Left ventricle myocardium inferior (tissue), 1 donor: ENCODE data around the gene ATP6V1G2. TPM values are rescaled to one million over a fixed set of nuclear protein-coding genes. Genes with fewer than 3 reads are reported as not detected.

ENCODE experiments used
- DNase-seq: peaks from one replicate; pipeline ENCODE4 v3.0.0-alpha.2; 2020
- H3K27ac ChIP-seq: fragments of 200-600 bp; replicated peaks from 2 replicates; pipeline ENCODE4 v1.8.0; 2021
- H3K27me3 ChIP-seq: fragments of 200-600 bp; 2 replicates; pipeline ENCODE4 v1.8.0; 2021; ENCODE audit warnings: low read depth
- H3K36me3 ChIP-seq: fragments of 200-600 bp; 2 replicates; pipeline ENCODE4 v1.8.0; 2021
- H3K4me1 ChIP-seq: fragments of 200-600 bp; 2 replicates; pipeline ENCODE4 v1.8.0; 2021
- H3K4me3 ChIP-seq: fragments of 200-600 bp; 2 replicates; pipeline ENCODE4 v1.8.0; 2021; ENCODE audit warnings: mild to moderate bottlenecking, moderate library complexity
- H3K9me3 ChIP-seq: fragments of 200-600 bp; replicated peaks from 2 replicates; pipeline ENCODE4 v1.8.0; 2021
- CTCF ChIP-seq: fragments of 200-600 bp; IDR thresholded peaks from 2 replicates; pipeline ENCODE4 v1.8.0; 2021; ENCODE audit warnings: antibody characterized with exemption, mild to moderate bottlenecking, borderline replicate concordance
- intact Hi-C: fragments of 100-400 bp; cut with micrococcal nuclease; formaldehyde crosslinking; loops from one replicate; pipeline ENCODE4 v1.11.0; 2022
- total RNA-seq: library from RNA; stranded (reverse); fragmentation: NEBNext Ultra II Directional; extraction: Animal tissue kit (Norgen Biotek cat#: 25700); gene quantifications from one replicate; pipeline ENCODE4 v1.2.1, GENCODE V29; 2021
- donor health status: DM: no; HTN: yes; CAD: no; lungs with severe emphysema.

ATP6V1G2 gene
- total RNA-seq, 1 donor from 2014 or later: 1.6 TPM

- TF ChIP-seq CTCF: no peak
- H3K36me3 ChIP-seq: no peaks in the 10 kb centered on the region
- peak overlapping the region; percentile 29 for H3K4me3 ChIP-seq
- no peaks in the 10 kb centered on the region for H3K27me3 ChIP-seq
- H3K9me3 ChIP-seq: no peaks in the 10 kb centered on the region
- DNase-seq: no peak
- peak overlapping the region; percentile 49 for H3K27ac ChIP-seq
- intact Hi-C loops: no loop called here
- peaks cover 16% of the 10 kb centered on the region for H3K4me1 ChIP-seq
These were observed 40.3 kb upstream of the ATP6V1G2 start for GRCh38 chr6:31586599-31587281.

GRCh38 chr6:31586008-31586407, 39.6 kb upstream of the ATP6V1G2 start, which contains the start of gene LST1:
Gene LST1, plus strand, starts transcription at chr6:31586277. Its CDS starts 1,023 bp downstream, at chr6:31587300.
- H3K9me3 ChIP-seq: no peaks in the 10 kb centered on the region
- no peak for DNase-seq
- peaks cover 23% of the 10 kb centered on the region for H3K4me1 ChIP-seq
- TF ChIP-seq CTCF: no peak
- peak within 1 kb of the TSS; percentile 53 for H3K27ac ChIP-seq
- H3K27me3 ChIP-seq: no peaks in the 10 kb centered on the region
- peak within 1 kb of the TSS; percentile 29 for H3K4me3 ChIP-seq
- H3K36me3 ChIP-seq: no peaks in the 10 kb centered on the region
- intact Hi-C loops: no loop called here

GRCh38 chr6:31585491-31585890, 39.1 kb upstream of the ATP6V1G2 start:
- no peak for TF ChIP-seq CTCF
- Histone ChIP-seq H3K27ac (peak overlapping the region; percentile 53), H3K36me3 (no peaks in the 10 kb centered on the region), H3K4me1 (peaks cover 27% of the 10 kb centered on the region), H3K4me3 (no peak overlapping the region), H3K27me3 (no peaks in the 10 kb centered on the region), H3K9me3 (no peaks in the 10 kb centered on the region)
- no peak for DNase-seq
- intact Hi-C loops: no loop called here

GRCh38 chr6:31582230-31582643, 35.8 kb upstream of the ATP6V1G2 start, which contains the start of gene LTB:
Gene LTB, minus strand, starts transcription at chr6:31582424. Its CDS starts 7 bp downstream, at chr6:31582417.
- H3K27me3 ChIP-seq: no peaks in the 10 kb centered on the region
- peaks cover 33% of the 10 kb centered on the region for H3K4me1 ChIP-seq
- DNase-seq: no peak
- peak within 1 kb of the TSS; percentile 86 for H3K4me3 ChIP-seq
- H3K9me3 ChIP-seq: no peaks in the 10 kb centered on the region
- peak within 1 kb of the TSS; percentile 90 for H3K27ac ChIP-seq
- no peak for TF ChIP-seq CTCF
- no peaks in the 10 kb centered on the region for H3K36me3 ChIP-seq
- intact Hi-C loops: no loop called here

- no peak for TF ChIP-seq CTCF
- Histone ChIP-seq H3K27me3 (no peaks in the 10 kb centered on the region), H3K4me3 (peak overlapping the region; percentile 86), H3K36me3 (no peaks in the 10 kb centered on the region), H3K4me1 (peaks cover 39% of the 10 kb centered on the region), H3K9me3 (no peaks in the 10 kb centered on the region), H3K27ac (peak overlapping the region; percentile 90)
- DNase-seq: no peak
- intact Hi-C loops: no loop called here
These were observed 35.2 kb upstream of the ATP6V1G2 start for GRCh38 chr6:31581434-31582229.
